Hepatocyte (in vitro differentiated cells): ENCODE measurements around the gene ZNF326. TPM values are rescaled to one million over a fixed set of nuclear protein-coding genes. Genes with fewer than 3 reads are reported as not detected.
"Not testable (repeated sequence)": the region's sequence is repeated elsewhere in the genome, so short reads cannot be mapped to it uniquely, and the experiment has no call there.

Experiments used
- DNase-seq: peaks from one replicate; pipeline ENCODE4 v3.0.0-alpha.2; 2016; ENCODE audit warnings: low spot score
- H2AFZ ChIP-seq: fragments of 200-600 bp; sonication (generic); 2 replicates; pipeline ENCODE4 v1.6.0; 2016; ENCODE audit warnings: antibody characterized with exemption, mild to moderate bottlenecking
- H3K27ac ChIP-seq: fragments of 200-600 bp; sonication (generic); 2 replicates; pipeline ENCODE4 v1.5.1; 2016; ENCODE audit warnings: mild to moderate bottlenecking
- H3K27me3 ChIP-seq: fragments of 200-600 bp; sonication (generic); 2 replicates; pipeline ENCODE4 v1.6.1; 2016
- H3K36me3 ChIP-seq: fragments of 200-600 bp; sonication (generic); replicated peaks from 2 replicates; pipeline ENCODE4 v1.5.1; 2016; ENCODE audit warnings: low read depth; ENCODE audit not compliant: insufficient read depth
- H3K4me1 ChIP-seq: fragments of 200-600 bp; sonication (generic); 2 replicates; pipeline ENCODE4 v1.5.1; 2016; ENCODE audit warnings: mild to moderate bottlenecking, moderate library complexity; ENCODE audit not compliant: insufficient read depth
- H3K4me2 ChIP-seq: fragments of 200-600 bp; sonication (generic); 2 replicates; pipeline ENCODE4 v1.6.0; 2016
- H3K4me3 ChIP-seq: fragments of 200-600 bp; sonication (generic); 2 replicates; pipeline ENCODE4 v1.5.1; 2016; ENCODE audit warnings: mild to moderate bottlenecking
- H3K79me2 ChIP-seq: fragments of 200-600 bp; sonication (generic); 2 replicates; pipeline ENCODE4 v1.6.0; 2017; ENCODE audit warnings: mild to moderate bottlenecking
- H3K9me2 ChIP-seq: fragments of 200-600 bp; sonication (generic); replicated peaks from 2 replicates; pipeline ENCODE4 v1.6.0; 2017; ENCODE audit warnings: mild to moderate bottlenecking; ENCODE audit not compliant: insufficient read depth
- H3K9me3 ChIP-seq: fragments of 200-600 bp; sonication (generic); 2 replicates; pipeline ENCODE4 v1.5.1; 2016; ENCODE audit warnings: low read depth, mild to moderate bottlenecking
- H4K20me1 ChIP-seq: fragments of 200-600 bp; sonication (generic); 2 replicates; pipeline ENCODE4 v1.6.0; 2016; ENCODE audit warnings: mild to moderate bottlenecking; ENCODE audit not compliant: insufficient read depth, poor library complexity, severe bottlenecking
- CTCF ChIP-seq: fragments of 200-600 bp; sonication (generic); IDR thresholded peaks from 2 replicates; pipeline ENCODE4 v1.5.1; 2016; ENCODE audit warnings: antibody characterized with exemption, mild to moderate bottlenecking; ENCODE audit not compliant: poor library complexity
- EZH2 ChIP-seq: fragments of 200-600 bp; sonication (generic); IDR thresholded peaks from 2 replicates; pipeline ENCODE4 v1.6.1; 2016; ENCODE audit warnings: antibody characterized with exemption, mild to moderate bottlenecking, borderline replicate concordance
- EZH2phosphoT487 ChIP-seq: fragments of 200-600 bp; sonication (generic); IDR thresholded peaks from one replicate; pipeline ENCODE4 v1.6.1; 2018; ENCODE audit warnings: antibody characterized with exemption, mild to moderate bottlenecking, low read depth, moderate library complexity; ENCODE audit not compliant: unreplicated experiment, severe bottlenecking
- WGBS: methylation state at CpG from one replicate; pipeline ENCODE4 v1.1.6; 2016; ENCODE audit warnings: low lambda C conversion rate; ENCODE audit errors: missing lambda C conversion rate; 5-methylcytosine and 5-hydroxymethylcytosine counted together
- polyA plus RNA-seq: library from polyadenylated mRNA; unstranded; fragments of >200 nt; fragmentation: Nextera tagmentation; extraction: Ambion mirVana; gene quantifications from 2 replicates; pipeline ENCODE4 v1.2.1, GENCODE V29; 2016
- total RNA-seq: library from RNA; depleted of rRNA; stranded (reverse); fragments of >200 nt; gene quantifications from 2 replicates; pipeline ENCODE4 v1.2.3, GENCODE V29; 2014

The ZNF326 gene
- total and polyA plus RNA-seq, 2 experiments from 2014 or later: 16.1 to 25.7 TPM

GRCh38 chr1:89995598-89996449 is 914 bp downstream of the ZNF326 start:
- Histone ChIP-seq H2AFZ (peak overlapping the region; percentile 65), H4K20me1 (peaks cover 51% of the 10 kb centered on the region)
- 3% methylated on average over 15 of the region's 15 CpGs for whole genome bisulfite sequencing

GRCh38 chr1:89996450-89997110 is 1.7 kb downstream of the ZNF326 start:
- Histone ChIP-seq H4K20me1 (peaks cover 58% of the 10 kb centered on the region), H3K36me3 (no peaks in the 10 kb centered on the region), H3K9me2 (no peaks in the 10 kb centered on the region), H3K27me3 (no peaks in the 10 kb centered on the region), H3K4me2 (peak overlapping the region; percentile 82), H3K27ac (peak overlapping the region; percentile 99), H3K9me3 (no peaks in the 10 kb centered on the region), H3K79me2 (peaks cover 64% of the 10 kb centered on the region), H2AFZ (no peak overlapping the region), H3K4me1 (peaks cover 33% of the 10 kb centered on the region), H3K4me3 (peak overlapping the region; percentile 98)
- no peak for DNase-seq
- TF ChIP-seq EZH2 (no peak), CTCF (no peak), EZH2phosphoT487 (no peak)
- WGBS: 28% methylated on average over 9 of the region's 9 CpGs

More at GRCh38 chr1:89995598-89996449, 914 bp downstream of the ZNF326 start:
- H3K27me3 ChIP-seq: no peaks in the 10 kb centered on the region
- peaks cover 33% of the 10 kb centered on the region for H3K4me1 ChIP-seq
- peak overlapping the region; percentile 99 for H3K27ac ChIP-seq
- no peak for DNase-seq
- peaks cover 56% of the 10 kb centered on the region for H3K79me2 ChIP-seq
- H3K9me2 ChIP-seq: no peaks in the 10 kb centered on the region
- H3K9me3 ChIP-seq: no peaks in the 10 kb centered on the region
- H3K36me3 ChIP-seq: no peaks in the 10 kb centered on the region
- no peak for TF ChIP-seq EZH2
- no peak for TF ChIP-seq EZH2phosphoT487
- TF ChIP-seq CTCF: no peak
- peak overlapping the region; percentile 82 for H3K4me2 ChIP-seq
- peak overlapping the region; percentile 98 for H3K4me3 ChIP-seq

GRCh38 chr1:89997152-89997551 is 2.2 kb downstream of the ZNF326 start:
- not testable (repeated sequence) for H2AFZ ChIP-seq, H3K27me3 ChIP-seq, H3K9me3 ChIP-seq, H3K9me2 ChIP-seq, DNase-seq, H3K36me3 ChIP-seq, H3K27ac ChIP-seq
- peaks cover 70% of the 10 kb centered on the region for H3K79me2 ChIP-seq
- peak overlapping the region; percentile 82 for H3K4me2 ChIP-seq
- peak overlapping the region; percentile 98 for H3K4me3 ChIP-seq
- peaks cover 64% of the 10 kb centered on the region for H4K20me1 ChIP-seq
- 91% methylated on average over 4 of the region's 4 CpGs for WGBS
- H3K4me1 ChIP-seq: peaks cover 33% of the 10 kb centered on the region

GRCh38 chr1:89998306-89998705 is 3.4 kb downstream of the ZNF326 start:
- H3K79me2 ChIP-seq: peaks cover 81% of the 10 kb centered on the region
- H3K27ac ChIP-seq: no peak overlapping the region
- no peak for DNase-seq
- no peaks in the 10 kb centered on the region for H3K27me3 ChIP-seq
- TF ChIP-seq EZH2 (no peak), CTCF (no peak), EZH2phosphoT487 (no peak)
- H3K36me3 ChIP-seq: no peaks in the 10 kb centered on the region
- H3K9me2 ChIP-seq: no peaks in the 10 kb centered on the region
- H3K4me2 ChIP-seq: peak overlapping the region; percentile 82
- H3K9me3 ChIP-seq: no peaks in the 10 kb centered on the region
- H3K4me1 ChIP-seq: peaks cover 33% of the 10 kb centered on the region
- H3K4me3 ChIP-seq: no peak overlapping the region
- H4K20me1 ChIP-seq: peaks cover 75% of the 10 kb centered on the region
- H2AFZ ChIP-seq: no peak overlapping the region
